GM21381 (cell line): ENCODE measurements around the gene TMEM54.

Experiments
- ATAC-seq: cut with Tn5 transposase; IDR thresholded peaks from one replicate; pipeline ENCODE4 v1.9.1; 2021; ENCODE audit warnings: mild to moderate bottlenecking, moderate library complexity; ENCODE audit not compliant: unreplicated experiment

The TMEM54 gene

DNA sequence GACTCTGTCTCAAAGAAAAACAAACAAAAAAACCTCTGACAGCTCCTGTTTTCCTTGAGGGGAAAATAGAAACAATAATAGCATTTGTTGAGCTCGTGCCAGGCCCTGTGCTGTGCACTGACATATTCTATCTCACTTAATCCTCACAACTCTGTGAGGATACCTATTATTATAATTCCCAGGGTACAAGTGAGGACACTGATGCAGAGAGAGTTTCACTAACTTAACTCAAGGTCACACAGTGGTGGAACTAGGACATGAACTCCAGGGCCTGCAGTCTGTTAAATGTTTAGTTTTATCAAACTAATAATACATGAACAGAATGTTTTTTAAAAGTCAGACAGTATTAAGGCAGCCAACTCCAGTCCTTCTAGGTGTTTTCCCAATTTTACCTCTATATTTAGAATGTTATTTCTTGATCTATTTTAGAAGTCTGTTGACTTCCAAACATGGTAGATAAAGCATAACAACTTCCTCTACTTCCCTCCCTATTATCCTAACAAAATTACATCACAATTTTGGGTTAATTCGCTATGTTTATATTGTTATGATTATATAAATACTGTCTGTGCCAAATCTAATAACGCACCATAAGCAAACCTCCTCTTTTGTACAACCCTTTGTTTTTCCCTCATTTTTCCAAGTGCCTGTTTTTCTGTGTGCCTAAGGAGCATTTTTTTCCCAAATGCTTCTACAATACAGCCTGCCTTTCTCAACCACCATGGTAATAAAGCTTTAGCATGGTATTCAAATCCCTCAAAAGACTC, 35.4 kb downstream of the TMEM54 start:
- ATAC-seq, result no peak

- ATAC-seq, result no peak
Observed at GRCh38 chr1:32864375-32865019, 36.7 kb downstream of the TMEM54 start.

DNA sequence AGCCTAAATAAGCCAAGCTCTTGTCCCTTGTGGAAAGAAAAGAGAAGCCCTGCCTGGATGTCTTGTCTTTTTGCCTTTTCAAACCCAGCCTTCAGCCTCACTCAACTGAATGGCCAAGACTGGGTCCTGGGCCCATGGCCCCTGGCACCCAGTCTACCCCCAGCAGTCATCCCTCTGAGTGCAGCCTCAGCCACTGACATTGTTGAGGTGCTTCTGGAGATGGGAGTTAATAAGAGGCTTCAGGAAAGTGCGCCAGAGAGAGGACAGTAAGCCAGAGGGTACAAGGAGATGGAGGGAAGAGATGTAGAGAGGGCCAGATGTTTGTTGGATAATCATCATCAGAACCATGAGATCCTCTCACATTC, 37.3 kb downstream of the TMEM54 start:
- no peak for ATAC-seq

GRCh38 chr1:32863218-32863880, 37.8 kb downstream of the TMEM54 start:
- ATAC-seq, result no peak

GRCh38 chr1:32861904-32862695, 39.1 kb downstream of the TMEM54 start:
- no peak for ATAC-seq

GRCh38 chr1:32860566-32860965, 40.6 kb downstream of the TMEM54 start:
- ATAC-seq, result no peak

DNA sequence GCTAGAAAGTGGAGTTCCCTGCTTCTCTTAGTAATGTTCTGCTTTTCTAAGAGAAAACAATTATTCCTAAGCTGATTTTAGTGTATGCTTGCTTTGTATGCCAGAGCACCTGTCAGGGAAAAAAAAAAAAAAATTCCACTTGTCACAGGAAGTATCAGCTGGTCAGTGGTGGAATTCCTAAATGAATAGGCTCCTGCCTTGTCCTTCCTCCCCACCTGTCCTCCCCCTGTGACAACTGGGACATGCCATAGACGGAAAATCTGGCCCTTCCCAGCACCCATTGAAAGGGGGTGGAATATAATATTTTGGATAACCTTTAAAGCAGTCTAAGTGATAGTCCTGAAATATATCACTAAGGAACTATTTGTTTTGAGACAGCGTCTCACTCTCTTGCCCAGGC, 41.3 kb downstream of the TMEM54 start:
- no peak for ATAC-seq

- ATAC-seq, result no peak
Observed at GRCh38 chr1:32858791-32859190, 42.4 kb downstream of the TMEM54 start.

GRCh38 chr1:32858136-32858535, 43.1 kb downstream of the TMEM54 start:
- no peak for ATAC-seq

DNA sequence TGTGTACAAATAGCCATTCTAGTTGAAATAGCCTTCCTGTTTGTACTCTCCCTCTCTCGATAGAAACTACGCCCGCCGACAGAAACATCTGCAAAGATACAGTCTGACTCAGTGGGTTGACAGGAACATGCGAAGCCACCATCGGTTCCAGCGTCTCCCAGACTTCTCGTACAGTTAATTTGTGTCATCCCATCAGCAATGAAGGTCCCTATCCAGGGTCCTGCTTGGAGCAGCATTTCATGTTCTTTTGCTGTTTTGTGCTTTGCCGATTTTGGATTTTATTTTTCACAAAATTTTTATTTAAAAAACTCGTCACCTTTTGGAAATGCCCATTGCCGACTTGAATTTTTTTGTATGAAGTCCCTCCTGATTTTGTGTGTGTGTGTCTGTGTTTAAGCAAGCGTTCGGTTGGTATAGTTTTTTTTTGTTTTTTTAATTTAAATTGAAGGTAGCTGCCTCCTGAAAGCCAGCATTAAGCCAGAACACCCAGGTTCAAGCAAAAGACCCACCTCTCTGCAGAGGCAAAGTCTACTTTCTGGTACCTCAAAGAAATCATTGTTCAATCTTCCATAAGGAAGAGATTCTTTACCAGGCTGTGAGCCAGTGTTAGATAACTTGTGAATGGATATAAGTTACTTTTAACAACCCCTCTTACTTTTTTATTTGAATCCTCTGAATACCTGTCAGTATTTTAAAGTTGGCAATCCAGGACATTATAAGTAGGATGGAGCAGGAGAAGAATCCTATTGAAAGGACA, 45.1 kb downstream of the TMEM54 start:
- ATAC-seq, result no peak

DNA sequence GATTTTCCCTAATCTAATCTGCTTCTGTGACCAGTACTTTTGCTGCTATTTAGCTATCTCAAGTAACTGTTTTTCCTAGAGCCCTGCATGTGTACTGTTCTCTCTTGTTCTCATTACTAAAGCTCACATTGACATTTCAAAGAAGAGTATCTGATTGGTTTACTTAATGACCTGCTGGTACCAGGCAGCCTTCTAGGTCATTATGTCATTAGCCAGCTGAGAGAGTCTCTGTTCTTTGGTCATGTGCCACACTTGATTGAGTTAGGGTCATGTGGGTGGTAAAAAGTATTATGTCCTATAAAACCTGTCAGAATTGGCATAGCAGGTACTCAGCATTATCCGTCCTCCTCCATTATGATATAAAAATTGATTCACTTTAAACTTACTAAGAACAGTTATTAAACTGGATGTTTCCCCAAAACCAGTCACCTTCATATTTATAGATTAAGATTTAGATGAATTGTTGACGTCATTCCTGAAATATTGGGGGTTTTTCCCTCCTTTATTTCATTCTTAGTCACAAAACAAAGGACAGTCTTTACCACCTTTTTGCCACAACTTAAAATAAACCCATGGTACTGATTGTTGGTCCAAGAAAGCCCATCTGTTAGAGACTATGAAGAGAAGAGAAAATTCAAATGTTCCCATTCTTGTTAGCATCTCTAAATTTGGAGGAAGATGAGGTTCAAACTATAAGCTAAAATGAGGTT, 52.7 kb downstream of the TMEM54 start:
- no peak for ATAC-seq
